ENCODE data around the gene ITIH2. TPM values are rescaled to one million over a fixed set of nuclear protein-coding genes. Genes with fewer than 3 reads are reported as not detected.

Gene ITIH2
- total and polyA plus RNA-seq, 2 donors from 2014 or later = 0.13 to 1.2 TPM

DNA sequence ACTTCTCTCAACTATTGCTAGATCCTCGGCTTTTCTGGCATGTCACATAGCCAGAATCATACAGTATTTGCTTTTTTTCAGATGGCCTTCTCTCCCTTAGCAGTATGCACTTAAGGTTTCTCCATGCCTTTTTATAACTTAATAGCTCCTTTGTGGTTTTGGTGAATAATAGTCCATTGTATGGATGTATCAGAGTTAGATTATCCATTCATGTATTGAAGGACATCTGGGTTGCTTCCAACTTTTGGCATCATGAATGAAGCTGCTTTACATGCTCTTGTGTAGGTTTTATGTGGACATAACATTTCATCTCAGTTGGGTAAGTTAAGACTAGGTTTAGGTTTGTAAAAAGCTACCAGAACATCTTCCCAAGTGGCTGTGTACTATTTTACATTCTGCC is 89.4 kb downstream of the ITIH2 start:
- no peak overlapping the region for H3K9ac ChIP-seq (ENCODE audit: low read length in 3 of 3)
- no peak for DNase-seq
- TF ChIP-seq, protein P1, sequence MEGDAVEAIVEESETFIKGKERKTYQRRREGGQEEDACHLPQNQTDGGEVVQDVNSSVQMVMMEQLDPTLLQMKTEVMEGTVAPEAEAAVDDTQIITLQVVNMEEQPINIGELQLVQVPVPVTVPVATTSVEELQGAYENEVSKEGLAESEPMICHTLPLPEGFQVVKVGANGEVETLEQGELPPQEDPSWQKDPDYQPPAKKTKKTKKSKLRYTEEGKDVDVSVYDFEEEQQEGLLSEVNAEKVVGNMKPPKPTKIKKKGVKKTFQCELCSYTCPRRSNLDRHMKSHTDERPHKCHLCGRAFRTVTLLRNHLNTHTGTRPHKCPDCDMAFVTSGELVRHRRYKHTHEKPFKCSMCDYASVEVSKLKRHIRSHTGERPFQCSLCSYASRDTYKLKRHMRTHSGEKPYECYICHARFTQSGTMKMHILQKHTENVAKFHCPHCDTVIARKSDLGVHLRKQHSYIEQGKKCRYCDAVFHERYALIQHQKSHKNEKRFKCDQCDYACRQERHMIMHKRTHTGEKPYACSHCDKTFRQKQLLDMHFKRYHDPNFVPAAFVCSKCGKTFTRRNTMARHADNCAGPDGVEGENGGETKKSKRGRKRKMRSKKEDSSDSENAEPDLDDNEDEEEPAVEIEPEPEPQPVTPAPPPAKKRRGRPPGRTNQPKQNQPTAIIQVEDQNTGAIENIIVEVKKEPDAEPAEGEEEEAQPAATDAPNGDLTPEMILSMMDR (IDR thresholded peaks at IDR 0.05; ENCODE audit: borderline replicate concordance, extremely low read depth, insufficient read depth) = no peak
- H3K27me3 ChIP-seq (ENCODE audit: control insufficient read depth, insufficient read depth, low read length) = no peaks in the 10 kb centered on the region
- no peaks in the 10 kb centered on the region for H3K9me3 ChIP-seq (ENCODE audit: control insufficient read depth in 2 of 3, insufficient read depth in 1 of 3, low read length in 3 of 3)
- no peak overlapping the region for H3K4me3 ChIP-seq (ENCODE audit: low read length in 3 of 3)
- no peak overlapping the region for H3K27ac ChIP-seq (ENCODE audit: low read depth in 2 of 2, low read length in 2 of 2)
- H3K36me3 ChIP-seq (ENCODE audit: control insufficient read depth in 2 of 3, insufficient read depth in 3 of 3, low read length in 3 of 3) = peaks cover 0 to 9% (median 7%) of the 10 kb centered on the region in 3 donors
- H3K4me1 ChIP-seq (ENCODE audit: control insufficient read depth in 2 of 3, insufficient read depth in 2 of 3, low read depth in 1 of 3, low read length in 3 of 3) = peaks cover 0 to 13% (median 5%) of the 10 kb centered on the region in 3 donors
- no peak for FAIRE-seq
- intact Hi-C loops (cut with DNase I) = no loop called here

DNA sequence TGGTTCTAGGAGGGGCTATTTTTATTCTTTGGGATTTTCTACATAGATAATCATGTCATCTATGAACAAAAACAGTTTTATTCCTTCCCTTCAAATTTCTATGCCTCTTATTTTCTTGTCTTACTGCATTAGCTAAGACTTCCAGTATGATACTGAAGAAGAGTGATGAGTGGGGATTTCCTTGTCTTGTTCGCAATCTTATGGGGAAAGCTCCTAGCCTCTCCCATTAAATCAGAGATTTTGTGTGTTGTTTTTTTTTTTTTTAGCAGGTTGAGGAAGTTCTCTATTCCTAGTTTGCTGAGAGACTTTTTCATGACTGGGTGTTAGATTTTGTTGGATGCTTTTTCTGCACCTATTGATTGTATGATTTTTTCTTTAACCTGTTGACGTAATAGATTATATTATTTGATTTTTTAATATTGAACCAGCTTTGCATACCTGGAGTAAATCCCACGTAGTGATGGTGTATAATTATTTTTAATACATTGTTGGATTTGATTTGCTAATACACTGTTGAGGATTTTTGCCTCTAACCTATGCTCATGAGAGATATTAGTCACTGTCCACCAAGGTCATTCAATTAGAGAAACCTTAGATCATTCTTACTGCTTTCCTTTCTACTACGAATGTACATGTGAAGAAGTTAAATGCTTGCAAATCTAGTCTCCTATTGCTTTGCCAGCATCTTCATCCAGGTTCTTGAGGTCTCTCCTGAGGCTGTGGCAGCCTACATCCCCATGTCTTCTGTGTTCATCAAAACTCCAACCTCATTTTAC is 91.3 kb downstream of the ITIH2 start:
- Histone ChIP-seq H3K27me3 (ENCODE audit: control insufficient read depth, insufficient read depth, low read length) (no peaks in the 10 kb centered on the region), H3K27ac (ENCODE audit: low read depth in 2 of 2, low read length in 2 of 2) (no peak overlapping the region), H3K9ac (ENCODE audit: low read length in 3 of 3) (no peak overlapping the region), H3K9me3 (ENCODE audit: control insufficient read depth in 2 of 3, insufficient read depth in 1 of 3, low read length in 3 of 3) (no peaks in the 10 kb centered on the region), H3K4me1 (ENCODE audit: control insufficient read depth in 2 of 3, insufficient read depth in 2 of 3, low read depth in 1 of 3, low read length in 3 of 3) (peaks cover 0 to 12% (median 5%) of the 10 kb centered on the region in 3 donors), H3K4me3 (ENCODE audit: low read length in 3 of 3) (no peak overlapping the region), H3K36me3 (ENCODE audit: control insufficient read depth in 2 of 3, insufficient read depth in 3 of 3, low read length in 3 of 3) (peaks cover 3 to 22% (median 10%) of the 10 kb centered on the region in 3 donors)
- TF ChIP-seq, protein P1 (IDR thresholded peaks at IDR 0.05; ENCODE audit: borderline replicate concordance, extremely low read depth, insufficient read depth) = no peak
- intact Hi-C loops (cut with DNase I) = no loop called here
- FAIRE-seq (no peak), DNase-seq (no peak)

DNA sequence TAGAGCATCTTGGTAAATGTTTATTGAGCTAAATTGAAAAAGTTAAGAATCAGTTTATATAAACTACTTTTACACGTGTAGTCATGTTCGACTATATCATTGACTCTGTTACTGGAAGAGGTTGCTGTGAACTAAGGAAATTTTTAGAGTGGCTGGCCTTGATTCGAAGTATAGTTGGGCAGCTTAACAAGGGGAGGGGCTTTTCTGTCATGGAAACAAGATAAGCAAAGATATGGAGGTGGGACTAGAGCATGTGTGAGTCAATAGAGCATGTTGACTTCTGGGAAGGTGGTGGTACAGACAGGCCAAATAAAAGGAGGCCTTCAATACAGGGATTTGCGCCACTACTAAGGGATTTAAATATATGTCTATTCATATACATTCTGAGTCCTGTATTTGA is 92.5 kb downstream of the ITIH2 start:
- intact Hi-C loops (cut with DNase I) = no loop called here
- peaks cover 0 to 6% (median 1%) of the 10 kb centered on the region in 3 donors for H3K4me1 ChIP-seq (ENCODE audit: control insufficient read depth in 2 of 3, insufficient read depth in 2 of 3, low read depth in 1 of 3, low read length in 3 of 3)
- FAIRE-seq = no peak
- H3K4me3 ChIP-seq (ENCODE audit: low read length in 3 of 3) = no peak overlapping the region
- TF ChIP-seq, protein P1 (IDR thresholded peaks at IDR 0.05; ENCODE audit: borderline replicate concordance, extremely low read depth, insufficient read depth) = no peak
- no peak overlapping the region for H3K27ac ChIP-seq (ENCODE audit: low read depth in 2 of 2, low read length in 2 of 2)
- no peaks in the 10 kb centered on the region for H3K27me3 ChIP-seq (ENCODE audit: control insufficient read depth, insufficient read depth, low read length)
- H3K36me3 ChIP-seq (ENCODE audit: control insufficient read depth in 2 of 3, insufficient read depth in 3 of 3, low read length in 3 of 3) = peaks cover 4 to 30% (median 13%) of the 10 kb centered on the region in 3 donors
- no peak for DNase-seq
- H3K9me3 ChIP-seq (ENCODE audit: control insufficient read depth in 2 of 3, insufficient read depth in 1 of 3, low read length in 3 of 3) = no peaks in the 10 kb centered on the region
- H3K9ac ChIP-seq (ENCODE audit: low read length in 3 of 3) = no peak overlapping the region
